Right lobe of liver (tissue), 4 donors: ENCODE data around the gene ATP1A3.

Source experiments
- CTCF ChIP-seq, 4 donors: fragments of 200-600 bp in 3 of 4; fragments of 450-650 bp in 1 of 4; IDR thresholded peaks; one replicate each; pipeline versions ENCODE4 v1.5.1 to v1.8.0; 2016 to 2022; ENCODE audit warnings: antibody characterized with exemption in 4 of 4, mild to moderate bottlenecking in 2 of 4
- POLR2A ChIP-seq: fragments of 450-650 bp; IDR thresholded peaks from one replicate; pipeline ENCODE4 v1.6.1; 2017; ENCODE audit warnings: antibody characterized with exemption, mild to moderate bottlenecking
- donor health status: DM: no; HTN: no; CAD: no.
- donor health status: DM: no; HTN: no; CAD: no.
- donor health status: DM: no; HTN: yes; CAD: no.

GRCh38 chr19:41928221-41928683 lies 65.8 kb downstream of the ATP1A3 start, which contains the start of gene ERFL:
- TF ChIP-seq CTCF (IDR thresholded peaks at IDR 0.05) (no peak), POLR2A (no peak)
